Retinal pigment epithelial cell (primary cell): ENCODE data around the gene OR10S1.

Source experiments
- DNase-seq: peaks from one replicate; pipeline ENCODE4 v3.0.0-alpha.2; 2010; ENCODE audit warnings: low read depth
- H3K4me3 ChIP-seq: 2 replicates; pipeline ENCODE4 v1.5.1; 2011; ENCODE audit warnings: mild to moderate bottlenecking, low read length, control low read depth, moderate library complexity
- CTCF ChIP-seq: conservative IDR thresholded peaks from 2 replicates; pipeline ENCODE4 v1.5.1; 2011; ENCODE audit warnings: low read depth, low read length, control low read depth, inconsistent platforms

Gene OR10S1

GRCh38 chr11:123973816-123974215, 3.8 kb downstream of the OR10S1 start:
- TF ChIP-seq CTCF, result no peak
- no peak overlapping the region for H3K4me3 ChIP-seq
- DNase-seq, result no peak

- no peak for DNase-seq
- TF ChIP-seq CTCF, result no peak
- no peak overlapping the region for H3K4me3 ChIP-seq
These were observed 20.8 kb downstream of the OR10S1 start for GRCh38 chr11:123956752-123957151.

- no peak overlapping the region for H3K4me3 ChIP-seq
- DNase-seq, result no peak
- no peak for TF ChIP-seq CTCF
These were observed 32.4 kb downstream of the OR10S1 start for GRCh38 chr11:123945132-123945531.

GRCh38 chr11:123943738-123944137, 33.8 kb downstream of the OR10S1 start, which contains the start of gene OR6T1:
Gene OR6T1 (minus strand): TSS chr11:123943838. CDS start chr11:123943838, 0 bp downstream.
- H3K4me3 ChIP-seq, result no peak within 1 kb of the TSS
- DNase-seq, result no peak
- no peak for TF ChIP-seq CTCF

GRCh38 chr11:123942413-123942812, 35.2 kb downstream of the OR10S1 start:
- no peak for DNase-seq
- H3K4me3 ChIP-seq, result no peak overlapping the region
- no peak for TF ChIP-seq CTCF

GRCh38 chr11:123939317-123939716, 38.3 kb downstream of the OR10S1 start, which contains the start of gene OR4D5:
Gene OR4D5 (plus strand): TSS chr11:123939617. CDS start chr11:123939617, 0 bp downstream.
- no peak for TF ChIP-seq CTCF
- no peak within 1 kb of the TSS for H3K4me3 ChIP-seq
- DNase-seq, result no peak
